Type B pancreatic cell (in vitro differentiated cells): ENCODE data around the gene NTN1. TPM values are rescaled to one million over a fixed set of nuclear protein-coding genes. Genes with fewer than 3 reads are reported as not detected.

Experiments used
- DNase-seq: peaks from one replicate; pipeline ENCODE4 v3.0.0; 2021; ENCODE audit warnings: mixed read lengths; ENCODE audit not compliant: unreplicated experiment; ENCODE audit errors: extremely low spot score
- H3K27ac Mint-ChIP-seq: 2 replicates; pipeline ENCODE4 v1.8.0; 2021; ENCODE audit warnings: mild to moderate bottlenecking, mixed read lengths
- H3K27me3 Mint-ChIP-seq: 2 replicates; pipeline ENCODE4 v1.8.0; 2021; ENCODE audit warnings: mixed read lengths
- H3K36me3 Mint-ChIP-seq: 2 replicates; pipeline ENCODE4 v1.8.0; 2021; ENCODE audit warnings: mixed read lengths
- H3K4me1 Mint-ChIP-seq: one replicate; pipeline ENCODE4 v1.8.0; 2021; ENCODE audit warnings: mixed read lengths; ENCODE audit not compliant: unreplicated experiment
- H3K4me3 Mint-ChIP-seq: 2 replicates; pipeline ENCODE4 v1.8.0; 2021; ENCODE audit warnings: mild to moderate bottlenecking, mixed read lengths
- H3K9me3 Mint-ChIP-seq: 2 replicates; pipeline ENCODE4 v1.8.0; 2021; ENCODE audit warnings: mixed read lengths
- CTCF ChIP-seq: fragments of 200-600 bp; sonication (generic); conservative IDR thresholded peaks from 2 replicates; pipeline ENCODE4 v1.5.0; 2021; ENCODE audit warnings: antibody characterized with exemption, mild to moderate bottlenecking
- total RNA-seq: library from RNA; stranded (reverse); gene quantifications from 2 replicates; pipeline ENCODE4 v1.2.1, GENCODE V29; 2021; ENCODE audit warnings: low replicate concordance

Gene NTN1
- total RNA-seq, 1 donor from 2014 or later: 10.7 TPM

DNA sequence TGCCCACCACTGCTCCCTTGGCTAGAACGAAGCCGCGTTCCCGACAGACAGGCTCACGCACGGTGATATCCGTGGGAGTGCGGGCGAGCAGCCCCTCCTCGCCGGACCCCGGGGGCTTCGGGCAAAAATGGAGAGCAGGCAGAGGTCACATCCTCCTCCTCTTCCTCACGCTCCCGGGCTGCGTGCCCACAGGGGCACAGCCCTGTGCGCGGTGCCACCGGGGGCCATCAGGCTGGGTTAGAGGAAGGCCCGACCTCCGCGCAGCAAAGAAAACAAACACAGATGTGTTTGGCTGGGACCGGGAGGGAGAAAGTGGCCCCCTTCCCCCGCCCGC, 519 bp upstream of the NTN1 start:
- no peak for DNase-seq
- Mint-ChIP-seq H3K9me3 (no peaks in the 10 kb centered on the region), H3K4me1 (peaks cover 12% of the 10 kb centered on the region), H3K4me3 (peak overlapping the region; percentile 77), H3K27ac (no peak overlapping the region), H3K36me3 (peaks cover 6% of the 10 kb centered on the region), H3K27me3 (peaks cover 52% of the 10 kb centered on the region)
- TF ChIP-seq CTCF: no peak

DNA sequence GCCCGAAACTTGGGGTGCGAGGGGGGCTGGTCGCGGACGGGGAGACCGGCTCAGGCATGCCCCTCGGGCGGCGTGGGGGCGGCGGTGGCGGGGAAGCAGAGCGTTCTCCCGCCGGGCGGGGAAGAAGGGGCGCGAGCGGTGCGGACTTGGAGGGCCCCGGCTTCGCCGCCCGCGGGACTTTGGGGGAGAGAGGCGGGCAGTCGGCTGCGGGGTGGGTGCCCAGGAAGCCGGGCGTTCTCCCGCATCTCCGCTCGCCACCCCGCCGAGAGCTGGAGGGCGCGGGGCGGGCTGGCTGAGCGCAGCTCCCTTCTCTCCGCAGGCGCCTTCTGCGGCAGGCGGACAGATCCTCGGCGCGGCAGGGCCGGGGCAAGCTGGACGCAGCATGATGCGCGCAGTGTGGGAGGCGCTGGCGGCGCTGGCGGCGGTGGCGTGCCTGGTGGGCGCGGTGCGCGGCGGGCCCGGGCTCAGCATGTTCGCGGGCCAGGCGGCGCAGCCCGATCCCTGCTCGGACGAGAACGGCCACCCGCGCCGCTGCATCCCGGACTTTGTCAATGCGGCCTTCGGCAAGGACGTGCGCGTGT, 772 bp downstream of the NTN1 start:
- H3K4me1 Mint-ChIP-seq: peaks cover 19% of the 10 kb centered on the region
- H3K9me3 Mint-ChIP-seq: no peaks in the 10 kb centered on the region
- peaks cover 65% of the 10 kb centered on the region for H3K27me3 Mint-ChIP-seq
- TF ChIP-seq CTCF: no peak
- peaks cover 6% of the 10 kb centered on the region for H3K36me3 Mint-ChIP-seq
- peak overlapping the region; percentile 95 for H3K4me3 Mint-ChIP-seq
- DNase-seq: no peak
- no peak overlapping the region for H3K27ac Mint-ChIP-seq

DNA sequence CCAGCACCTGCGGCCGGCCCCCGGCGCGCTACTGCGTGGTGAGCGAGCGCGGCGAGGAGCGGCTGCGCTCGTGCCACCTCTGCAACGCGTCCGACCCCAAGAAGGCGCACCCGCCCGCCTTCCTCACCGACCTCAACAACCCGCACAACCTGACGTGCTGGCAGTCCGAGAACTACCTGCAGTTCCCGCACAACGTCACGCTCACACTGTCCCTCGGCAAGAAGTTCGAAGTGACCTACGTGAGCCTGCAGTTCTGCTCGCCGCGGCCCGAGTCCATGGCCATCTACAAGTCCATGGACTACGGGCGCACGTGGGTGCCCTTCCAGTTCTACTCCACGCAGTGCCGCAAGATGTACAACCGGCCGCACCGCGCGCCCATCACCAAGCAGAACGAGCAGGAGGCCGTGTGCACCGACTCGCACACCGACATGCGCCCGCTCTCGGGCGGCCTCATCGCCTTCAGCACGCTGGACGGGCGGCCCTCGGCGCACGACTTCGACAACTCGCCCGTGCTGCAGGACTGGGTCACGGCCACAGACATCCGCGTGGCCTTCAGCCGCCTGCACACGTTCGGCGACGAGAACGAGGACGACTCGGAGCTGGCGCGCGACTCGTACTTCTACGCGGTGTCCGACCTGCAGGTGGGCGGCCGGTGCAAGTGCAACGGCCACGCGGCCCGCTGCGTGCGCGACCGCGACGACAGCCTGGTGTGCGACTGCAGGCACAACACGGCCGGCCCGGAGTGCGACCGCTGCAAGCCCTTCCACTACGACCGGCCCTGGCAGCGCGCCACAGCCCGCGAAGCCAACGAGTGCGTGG, 1.5 kb downstream of the NTN1 start:
- TF ChIP-seq CTCF: no peak
- DNase-seq: no peak
- Mint-ChIP-seq H3K9me3 (no peaks in the 10 kb centered on the region), H3K36me3 (peaks cover 6% of the 10 kb centered on the region), H3K4me1 (peaks cover 19% of the 10 kb centered on the region), H3K27ac (peak overlapping the region; percentile 84), H3K27me3 (peaks cover 68% of the 10 kb centered on the region), H3K4me3 (peak overlapping the region; percentile 95)

- Mint-ChIP-seq H3K27ac (no peak overlapping the region), H3K4me1 (peaks cover 25% of the 10 kb centered on the region), H3K36me3 (peaks cover 7% of the 10 kb centered on the region), H3K27me3 (peaks cover 74% of the 10 kb centered on the region), H3K4me3 (peak overlapping the region; percentile 95), H3K9me3 (no peaks in the 10 kb centered on the region)
- DNase-seq: no peak
- no peak for TF ChIP-seq CTCF
Measured at GRCh38 chr17:9023392-9024218, 2.3 kb downstream of the NTN1 start.

DNA sequence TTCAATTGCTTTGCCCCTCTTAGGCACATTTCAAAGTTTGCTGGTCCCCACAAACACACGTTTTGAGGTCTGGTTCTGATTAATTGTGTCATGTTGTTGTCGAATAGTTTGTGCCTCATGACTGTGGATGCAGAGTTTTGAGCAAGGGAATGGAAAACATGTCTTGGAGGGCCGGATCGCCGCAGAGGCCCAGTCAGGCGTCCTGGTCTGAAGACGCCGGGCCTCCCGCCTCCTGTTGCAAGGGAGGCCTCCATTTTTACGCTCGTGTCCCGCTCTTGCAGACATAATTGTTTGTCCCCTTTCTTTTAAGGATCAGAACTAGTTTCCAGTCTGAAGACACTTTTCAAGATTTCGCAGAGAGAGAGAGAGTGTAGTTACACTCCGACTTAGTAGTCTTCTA, 3.2 kb downstream of the NTN1 start:
- H3K4me1 Mint-ChIP-seq: peaks cover 31% of the 10 kb centered on the region
- peak overlapping the region; percentile 82 for H3K4me3 Mint-ChIP-seq
- DNase-seq: no peak
- TF ChIP-seq CTCF: no peak
- peak overlapping the region; percentile 85 for H3K27ac Mint-ChIP-seq
- H3K36me3 Mint-ChIP-seq: peaks cover 12% of the 10 kb centered on the region
- peaks cover 74% of the 10 kb centered on the region for H3K27me3 Mint-ChIP-seq
- H3K9me3 Mint-ChIP-seq: no peaks in the 10 kb centered on the region
